CD4-positive, alpha-beta T cell (primary cell): Measurements from ENCODE around the gene DYRK1A. TPM values are rescaled to one million over a fixed set of nuclear protein-coding genes. Genes with fewer than 3 reads are reported as not detected.

ENCODE experiments used
- ATAC-seq: fragments of 200-7000 bp; cut with Tn5 transposase; one replicate; pipeline ENCODE4 v1.10.0; 2022; ENCODE audit warnings: mild to moderate bottlenecking; ENCODE audit not compliant: poor library complexity
- CTCF ChIA-PET: fragments of 350-600 bp; sonication (Branson Sonifier 250); formaldehyde crosslinking; loops from one replicate; lab custom pipeline; 2021; ENCODE audit warnings: antibody characterized with exemption, inconsistent platforms; lab: Charles Lee
- POLR2A ChIA-PET: fragments of 350-600 bp; sonication (Branson Sonifier 250); formaldehyde crosslinking; loops from one replicate; lab custom pipeline; 2021; ENCODE audit warnings: antibody characterized with exemption, inconsistent platforms; lab: Charles Lee
- DNase-seq, 14 experiments: peaks; one replicate each; pipeline ENCODE4 v3.0.0-alpha.2; 2013 to 2020; ENCODE audit warnings: mixed read lengths in 2 of 14
- H3K27ac ChIP-seq, 2 donors: one replicate each; pipeline versions ENCODE4 v1.5.1 to v1.7.0; 2013; ENCODE audit warnings: low read length in 2 of 2, low read depth in 1 of 2, mild to moderate bottlenecking in 1 of 2
- H3K27me3 ChIP-seq, 2 experiments: 1 replicate in 1 of 2; 2 replicates in 1 of 2; pipeline versions ENCODE4 v1.6.1 to v1.7.0; 2013; ENCODE audit warnings: low read length in 2 of 2, control low read depth in 1 of 2, mild to moderate bottlenecking in 1 of 2, moderate library complexity in 1 of 2; ENCODE audit not compliant: insufficient read depth in 2 of 2, control insufficient read depth in 1 of 2
- H3K36me3 ChIP-seq: one replicate; pipeline ENCODE4 v1.6.1; 2013; ENCODE audit warnings: low read length, control low read depth; ENCODE audit not compliant: insufficient read depth
- H3K4me1 ChIP-seq: one replicate; pipeline ENCODE4 v1.6.1; 2013; ENCODE audit warnings: low read length, control low read depth; ENCODE audit not compliant: insufficient read depth
- H3K4me3 ChIP-seq: one replicate; pipeline ENCODE4 v1.5.1; 2013; ENCODE audit warnings: mild to moderate bottlenecking, low read length, moderate library complexity
- H3K9me3 ChIP-seq, 2 experiments: 1 replicate in 1 of 2; 2 replicates in 1 of 2; pipeline versions ENCODE4 v1.6.1 to v1.7.0; 2013; ENCODE audit warnings: low read length in 2 of 2, mild to moderate bottlenecking in 2 of 2, control low read depth in 1 of 2, moderate library complexity in 1 of 2; ENCODE audit not compliant: control insufficient read depth in 1 of 2, insufficient read depth in 1 of 2
- H3K27ac Mint-ChIP-seq: one replicate; pipeline ENCODE4 v1.8.0; 2020; ENCODE audit warnings: mixed read lengths
- H3K27me3 Mint-ChIP-seq: one replicate; pipeline ENCODE4 v1.8.0; 2021; ENCODE audit warnings: mixed read lengths
- H3K36me3 Mint-ChIP-seq: one replicate; pipeline ENCODE4 v1.8.0; 2021; ENCODE audit warnings: low read depth, mixed read lengths
- H3K4me1 Mint-ChIP-seq: one replicate; pipeline ENCODE4 v1.8.0; 2021; ENCODE audit warnings: low read depth, mixed read lengths
- H3K4me3 Mint-ChIP-seq: one replicate; pipeline ENCODE4 v1.8.0; 2020; ENCODE audit warnings: mild to moderate bottlenecking, mixed read lengths
- H3K9me3 Mint-ChIP-seq: one replicate; pipeline ENCODE4 v1.8.0; 2020; ENCODE audit warnings: mixed read lengths
- CTCF ChIP-seq: fragments of 200-600 bp; IDR thresholded peaks from one replicate; pipeline ENCODE4 v1.8.0; 2022; ENCODE audit warnings: antibody characterized with exemption, mild to moderate bottlenecking
- intact Hi-C, 2 experiments: fragments of 100-400 bp; cut with DNase I in 1 of 2; cut with micrococcal nuclease in 1 of 2; formaldehyde crosslinking; loops; one replicate each; pipeline versions ENCODE4 v1.15.1 to v1.9.0; 2023 to 2025; cut with DNase I, micrococcal nuclease
- total RNA-seq, 174 experiments: library from RNA in 2 of 174; stranded (reverse) in 2 of 174; gene quantifications; one replicate each; pipeline ENCODE4 v1.2.3 and lab custom pipeline; 2021 to 2026

DYRK1A gene
- total RNA-seq, 2 experiments from 2014 or later: 135 to 145 TPM

DNA sequence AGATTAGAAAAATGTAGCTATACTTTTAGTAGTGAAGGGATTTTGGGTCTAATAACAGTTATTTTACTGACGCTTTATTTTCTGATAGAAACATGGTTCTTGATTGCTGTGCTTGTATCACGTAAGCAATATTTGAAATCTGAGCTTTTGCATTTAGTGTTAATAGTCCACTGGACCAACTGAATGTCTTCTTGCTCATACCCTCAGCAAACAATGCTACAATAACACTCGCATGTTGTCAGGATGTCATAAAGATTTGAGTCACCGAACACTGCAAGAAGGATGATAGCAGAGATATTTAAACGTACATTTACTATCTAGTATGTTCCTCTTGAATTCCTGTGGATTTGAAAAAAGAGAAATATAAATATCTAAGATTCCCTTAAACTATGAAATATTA lies 7.5 kb downstream of the DYRK1A start:
- POLR2A ChIA-PET: interaction anchor here (0.8 to 2.0 kb wide), 6 partner anchors 8 to 190 kb away, joined by 3 to 8 read pairs (median 4); partner anchors contain the start of gene VPS26C

DNA sequence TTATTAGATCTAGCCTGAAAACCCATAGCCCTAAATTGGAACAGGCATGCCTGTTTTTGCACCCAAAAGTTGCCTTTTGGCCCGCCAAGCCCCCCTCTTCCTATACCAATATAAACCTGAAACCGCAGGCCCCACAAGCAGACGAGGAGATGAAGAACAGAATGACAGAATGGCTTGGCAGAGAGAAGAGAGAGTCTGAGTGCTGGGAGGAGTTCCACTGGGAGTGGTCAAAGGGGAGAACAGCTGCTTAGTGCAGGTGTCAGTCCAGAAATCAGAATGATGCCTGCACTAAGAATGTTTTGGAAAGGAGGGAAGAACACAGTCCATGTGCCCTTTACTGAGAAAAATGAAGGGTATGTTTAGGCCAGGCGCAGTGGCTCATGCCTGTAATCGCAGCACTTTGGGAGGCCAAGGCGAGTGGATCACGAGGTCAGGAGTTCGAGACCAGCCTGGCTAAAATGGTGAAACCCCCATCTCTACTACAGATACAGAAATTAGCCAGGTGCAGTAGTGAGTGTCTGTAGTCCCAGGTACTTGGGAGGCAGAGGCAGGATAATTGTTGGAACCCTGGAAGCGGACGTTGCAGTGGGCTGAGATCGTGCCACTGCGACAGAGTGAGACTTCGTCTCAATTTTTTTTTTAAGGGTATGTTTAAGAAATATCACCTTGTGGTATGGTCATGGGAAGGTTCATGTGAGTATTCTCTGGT lies 9.4 kb downstream of the DYRK1A start:
- H3K27ac Mint-ChIP-seq: peak overlapping the region; percentile 21
- ATAC-seq: no peak
- Histone ChIP-seq H3K27me3 (no peaks in the 10 kb centered on the region), H3K4me3 (no peak overlapping the region), H3K27ac (no peak overlapping the region), H3K9me3 (no peaks in the 10 kb centered on the region), H3K36me3 (peaks cover 3% of the 10 kb centered on the region), H3K4me1 (peaks cover 66% of the 10 kb centered on the region)
- DNase-seq: no peak
- no peak for TF ChIP-seq CTCF
- intact Hi-C loops: loop anchor here in 1 of 2 experiments (1.0 kb wide), 1 partner anchor 32 kb away; no protein-coding TSS in a partner anchor
- no peaks in the 10 kb centered on the region for H3K27me3 Mint-ChIP-seq
- CTCF ChIA-PET: interaction anchor here (1.1 kb wide), 1 partner anchor 10 kb away, joined by 3 read pairs; no protein-coding TSS in a partner anchor
- POLR2A ChIA-PET: interaction anchor here (1.4 kb wide), 1 partner anchor 109 kb away, joined by 4 read pairs; the partner anchor contains the start of gene VPS26C
- H3K9me3 Mint-ChIP-seq: no peaks in the 10 kb centered on the region
- peak overlapping the region; percentile 57 for H3K4me3 Mint-ChIP-seq
- H3K36me3 Mint-ChIP-seq: peaks cover 8% of the 10 kb centered on the region
- H3K4me1 Mint-ChIP-seq: peaks cover 94% of the 10 kb centered on the region

More for the DNA sequence above, 7.5 kb downstream of the DYRK1A start:
- Histone ChIP-seq H3K36me3 (peaks cover 3% of the 10 kb centered on the region), H3K4me1 (peaks cover 54% of the 10 kb centered on the region), H3K9me3 (no peaks in the 10 kb centered on the region), H3K4me3 (no peak overlapping the region), H3K27me3 (no peaks in the 10 kb centered on the region), H3K27ac (no peak overlapping the region)
- ATAC-seq (no peak), DNase-seq (no peak)
- CTCF ChIA-PET: interaction anchor here (1.2 kb wide), 1 partner anchor 44 kb away, joined by 3 read pairs; no protein-coding TSS in a partner anchor
- H3K36me3 Mint-ChIP-seq: peaks cover 11% of the 10 kb centered on the region
- peaks cover 94% of the 10 kb centered on the region for H3K4me1 Mint-ChIP-seq
- H3K27me3 Mint-ChIP-seq: no peaks in the 10 kb centered on the region
- intact Hi-C loops: no loop called here
- no peaks in the 10 kb centered on the region for H3K9me3 Mint-ChIP-seq
- H3K4me3 Mint-ChIP-seq: peak overlapping the region; percentile 34
- TF ChIP-seq CTCF: no peak
- no peak overlapping the region for H3K27ac Mint-ChIP-seq

DNA sequence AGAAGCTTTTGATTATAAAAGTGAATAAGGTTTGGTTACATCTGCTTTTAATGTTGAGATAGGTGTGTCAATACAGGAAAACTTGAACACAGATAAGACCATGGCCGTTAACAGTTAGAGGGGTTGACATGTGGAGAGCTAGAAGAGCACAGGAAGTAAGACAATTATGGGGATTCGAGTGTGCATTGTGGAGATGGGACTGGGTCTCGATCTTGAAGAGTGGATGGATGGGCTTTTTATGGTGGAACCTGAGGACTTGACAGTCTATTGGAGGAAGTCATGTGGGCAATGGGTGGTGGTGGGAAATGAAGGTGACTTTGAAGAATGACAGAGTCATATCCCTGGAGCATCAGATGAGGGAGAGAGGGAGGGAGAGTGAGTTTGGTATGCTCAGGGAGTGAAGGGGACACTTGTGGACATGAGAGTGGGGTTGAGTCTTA lies 12.1 kb downstream of the DYRK1A start:
- Mint-ChIP-seq H3K4me3 (peak overlapping the region; percentile 69), H3K4me1 (peaks cover 90% of the 10 kb centered on the region), H3K27ac (peak overlapping the region; percentile 3), H3K9me3 (no peaks in the 10 kb centered on the region), H3K27me3 (no peaks in the 10 kb centered on the region), H3K36me3 (peaks cover 16% of the 10 kb centered on the region)
- intact Hi-C loops: loop anchor here in 1 of 2 experiments (2.0 kb wide), 1 partner anchor 14 kb away; no protein-coding TSS in a partner anchor
- CTCF ChIA-PET: no interaction called here
- Histone ChIP-seq H3K4me3 (no peak overlapping the region), H3K27me3 (no peaks in the 10 kb centered on the region), H3K4me1 (peaks cover 67% of the 10 kb centered on the region), H3K36me3 (peaks cover 3% of the 10 kb centered on the region), H3K9me3 (no peaks in the 10 kb centered on the region), H3K27ac (no peak overlapping the region)
- ATAC-seq (no peak), DNase-seq (no peak)
- TF ChIP-seq CTCF: no peak
- POLR2A ChIA-PET: no interaction called here
